ENCODE measurements around the gene KLHL29. TPM values are rescaled to one million over a fixed set of nuclear protein-coding genes. Genes with fewer than 3 reads are reported as not detected.

KLHL29 gene
- total RNA-seq, 1 donor from 2014 or later = 4.4 TPM

GRCh38 chr2:23647563-23647962 lies 262.6 kb downstream of the KLHL29 start:
- no peaks in the 10 kb centered on the region for H3K9me3 Mint-ChIP-seq (ENCODE audit: low read depth)
- TF ChIP-seq CTCF (IDR thresholded peaks at IDR 0.05; ENCODE audit: unreplicated experiment) = no peak
- H3K4me1 Mint-ChIP-seq (ENCODE audit: low read depth) = peaks cover 2% of the 10 kb centered on the region
- H3K4me3 Mint-ChIP-seq (ENCODE audit: low read depth) = no peak overlapping the region
- H3K27ac Mint-ChIP-seq = no peak overlapping the region
- DNase-seq (ENCODE audit: low spot score, unreplicated experiment) = no peak
- no peaks in the 10 kb centered on the region for H3K36me3 Mint-ChIP-seq (ENCODE audit: insufficient read depth)
- peaks cover 5% of the 10 kb centered on the region for H3K27me3 Mint-ChIP-seq

DNA sequence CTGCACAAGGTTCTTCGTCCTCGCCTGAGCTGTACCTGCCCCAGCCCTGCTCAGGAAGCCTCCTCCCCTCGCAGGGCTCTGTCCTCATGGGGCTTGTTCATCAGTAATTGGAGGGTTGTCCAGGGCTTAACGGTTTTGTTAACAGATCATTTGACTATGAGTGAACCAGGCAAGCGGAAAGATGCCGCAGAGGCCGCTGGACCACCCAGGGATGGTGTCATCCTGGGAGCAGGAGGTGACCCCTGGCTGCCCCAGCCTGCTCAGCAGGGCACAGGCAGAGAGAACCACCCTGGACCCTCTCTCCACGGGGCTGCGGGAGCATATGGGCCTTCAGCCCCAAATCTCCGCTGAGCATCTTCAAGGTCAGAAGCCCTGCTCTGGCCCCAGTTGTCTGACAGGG lies 264.3 kb downstream of the KLHL29 start:
- Mint-ChIP-seq H3K4me1 (ENCODE audit: low read depth) (peaks cover 2% of the 10 kb centered on the region), H3K27ac (no peak overlapping the region), H3K27me3 (peaks cover 5% of the 10 kb centered on the region), H3K36me3 (ENCODE audit: insufficient read depth) (no peaks in the 10 kb centered on the region), H3K4me3 (ENCODE audit: low read depth) (no peak overlapping the region), H3K9me3 (ENCODE audit: low read depth) (no peaks in the 10 kb centered on the region)
- DNase-seq (ENCODE audit: low spot score, unreplicated experiment) = no peak
- TF ChIP-seq CTCF (IDR thresholded peaks at IDR 0.05; ENCODE audit: unreplicated experiment) = no peak

DNA sequence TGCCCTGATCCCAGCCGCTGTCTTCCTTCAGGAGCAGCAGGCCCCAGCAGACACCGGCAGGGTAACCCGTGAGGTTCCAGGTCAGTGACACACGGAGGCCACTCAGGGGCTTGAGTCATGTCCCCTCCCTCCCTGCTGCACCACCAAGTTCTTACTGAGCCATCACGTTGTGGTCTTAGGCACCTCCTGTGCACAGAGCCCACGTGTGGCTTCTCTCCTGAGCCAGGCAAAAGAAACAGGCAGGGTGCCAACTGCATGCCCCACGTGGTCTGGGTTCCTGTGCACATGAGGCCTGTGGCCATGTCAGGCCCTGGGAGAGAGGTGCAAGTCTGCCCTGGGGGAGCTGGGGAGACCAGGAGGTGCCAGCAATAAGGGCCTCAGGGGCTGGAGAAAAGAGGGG lies 264.8 kb downstream of the KLHL29 start:
- TF ChIP-seq CTCF (IDR thresholded peaks at IDR 0.05; ENCODE audit: unreplicated experiment) = no peak
- Mint-ChIP-seq H3K9me3 (ENCODE audit: low read depth) (no peaks in the 10 kb centered on the region), H3K27ac (no peak overlapping the region), H3K4me1 (ENCODE audit: low read depth) (peaks cover 2% of the 10 kb centered on the region), H3K4me3 (ENCODE audit: low read depth) (no peak overlapping the region), H3K27me3 (peaks cover 5% of the 10 kb centered on the region), H3K36me3 (ENCODE audit: insufficient read depth) (no peaks in the 10 kb centered on the region)
- DNase-seq (ENCODE audit: low spot score, unreplicated experiment) = no peak

DNA sequence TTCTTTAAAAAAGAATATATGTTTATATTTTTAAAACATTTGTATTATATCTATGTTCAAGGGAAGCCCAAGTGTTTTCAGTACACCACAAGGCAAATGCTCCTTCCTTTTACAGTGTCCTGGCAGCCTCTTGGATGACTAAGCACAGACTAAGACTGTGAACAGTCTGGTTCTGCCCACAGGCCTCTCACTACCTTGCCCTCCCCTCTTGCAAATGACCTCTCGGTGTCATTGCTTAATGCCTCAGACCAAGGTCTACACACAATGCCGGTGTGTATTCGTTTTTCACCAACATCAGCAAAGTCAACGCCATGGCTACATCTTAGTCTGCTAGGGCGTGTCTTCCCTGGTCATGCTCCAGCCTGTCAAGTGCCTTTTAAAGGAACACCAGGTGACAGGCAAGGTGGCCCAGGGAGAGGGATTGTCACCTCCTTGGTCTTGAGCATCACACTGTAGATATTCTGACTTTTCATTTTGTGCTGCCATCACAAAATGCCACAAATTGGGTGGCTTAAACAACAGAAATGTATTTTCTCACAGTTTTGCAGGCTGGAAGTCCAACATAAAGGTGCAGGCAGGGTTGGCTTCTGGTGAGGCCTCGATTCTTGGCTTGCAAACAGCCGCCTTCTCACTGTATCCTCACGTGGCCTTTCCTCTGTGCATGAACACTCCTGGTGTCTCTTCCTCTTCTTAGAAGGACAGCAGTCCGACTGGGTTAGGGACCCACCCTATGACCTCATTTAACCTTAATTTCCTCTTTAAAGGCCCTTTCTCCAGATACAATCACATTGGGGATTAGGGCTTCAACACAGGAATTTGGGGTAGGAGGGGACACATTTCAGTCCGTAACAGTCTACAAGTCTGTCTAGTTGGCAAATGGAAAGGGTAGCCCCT lies 266.5 kb downstream of the KLHL29 start:
- H3K27ac Mint-ChIP-seq = no peak overlapping the region

DNA sequence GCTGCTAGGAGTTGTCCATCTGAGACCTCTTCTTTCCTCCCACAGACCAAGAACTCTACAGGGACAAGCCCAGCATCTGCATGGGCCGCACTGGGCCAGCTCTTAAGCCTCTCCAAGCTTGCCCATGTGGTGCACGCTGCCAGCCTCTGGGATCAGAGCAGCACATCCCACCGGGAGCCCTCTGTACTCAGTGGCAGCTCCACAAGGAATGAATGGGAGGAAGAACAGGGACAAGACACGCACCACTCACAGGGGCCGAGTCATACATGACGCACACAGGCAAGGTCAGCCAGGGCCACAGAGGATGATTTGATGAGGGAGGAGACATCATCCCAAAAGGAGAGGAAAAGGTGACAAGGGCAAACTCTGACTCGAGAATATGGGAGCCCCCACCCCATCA lies 268.3 kb downstream of the KLHL29 start:
- H3K4me1 Mint-ChIP-seq (ENCODE audit: low read depth) = no peaks in the 10 kb centered on the region

More for the DNA sequence above, 266.5 kb downstream of the KLHL29 start:
- Mint-ChIP-seq H3K4me3 (ENCODE audit: low read depth) (no peak overlapping the region), H3K36me3 (ENCODE audit: insufficient read depth) (no peaks in the 10 kb centered on the region), H3K9me3 (ENCODE audit: low read depth) (no peaks in the 10 kb centered on the region), H3K4me1 (ENCODE audit: low read depth) (no peaks in the 10 kb centered on the region), H3K27me3 (peaks cover 7% of the 10 kb centered on the region)
- no peak for TF ChIP-seq CTCF (IDR thresholded peaks at IDR 0.05; ENCODE audit: unreplicated experiment)
- DNase-seq (ENCODE audit: low spot score, unreplicated experiment) = no peak

More for the DNA sequence above, 268.3 kb downstream of the KLHL29 start:
- H3K9me3 Mint-ChIP-seq (ENCODE audit: low read depth) = no peaks in the 10 kb centered on the region
- TF ChIP-seq CTCF (IDR thresholded peaks at IDR 0.05; ENCODE audit: unreplicated experiment) = no peak
- no peak overlapping the region for H3K27ac Mint-ChIP-seq
- no peak overlapping the region for H3K4me3 Mint-ChIP-seq (ENCODE audit: low read depth)
- no peaks in the 10 kb centered on the region for H3K36me3 Mint-ChIP-seq (ENCODE audit: insufficient read depth)
- DNase-seq (ENCODE audit: low spot score, unreplicated experiment) = no peak
- peaks cover 7% of the 10 kb centered on the region for H3K27me3 Mint-ChIP-seq

Measured in progenitor cell of endocrine pancreas (in vitro differentiated cells).